Ovary (tissue), 9 donors: ENCODE data around the gene SCD. TPM values are rescaled to one million over a fixed set of nuclear protein-coding genes. Genes with fewer than 3 reads are reported as not detected.

Experiments
- DNase-seq, 5 donors: peaks; one replicate each; pipeline ENCODE4 v3.0.0-alpha.2; 2019 to 2020
- H3K27ac ChIP-seq, 2 donors: fragments of 200-600 bp; one replicate each; pipeline versions ENCODE4 v1.5.1 to v1.8.0; 2019 to 2022
- H3K27me3 ChIP-seq: fragments of 200-600 bp; one replicate; pipeline ENCODE4 v1.8.0; 2022
- H3K36me3 ChIP-seq: fragments of 200-600 bp; sonication (generic); one replicate; pipeline ENCODE4 v1.5.1; 2019
- H3K4me1 ChIP-seq: one replicate; pipeline ENCODE4 v1.8.1; 2013; ENCODE audit warnings: mild to moderate bottlenecking, moderate library complexity; ENCODE audit not compliant: insufficient read depth
- H3K4me3 ChIP-seq: fragments of 200-600 bp; sonication (generic); one replicate; pipeline ENCODE4 v1.5.1; 2017
- H3K9me3 ChIP-seq, 2 donors: fragments of 200-600 bp in 1 of 2; sonication (generic) in 1 of 2; one replicate each; pipeline versions ENCODE4 v1.5.1 to v1.8.1; 2013 to 2019; ENCODE audit warnings: mild to moderate bottlenecking in 1 of 2, moderate library complexity in 1 of 2
- CTCF ChIP-seq, 3 donors: fragments of 450-650 bp in 2 of 3; fragments of 200-600 bp in 1 of 3; IDR thresholded peaks; one replicate each; pipeline versions ENCODE4 v1.5.1 to v1.8.0; 2016 to 2022; ENCODE audit warnings: antibody characterized with exemption in 3 of 3, mild to moderate bottlenecking in 1 of 3
- EP300 ChIP-seq: sonication (generic); formaldehyde crosslinking; IDR thresholded peaks from one replicate; pipeline ENCODE4 v1.6.1; 2017; ENCODE audit warnings: antibody characterized with exemption
- POLR2A ChIP-seq: fragments of 450-650 bp; IDR thresholded peaks from one replicate; pipeline ENCODE4 v1.6.1; 2017; ENCODE audit warnings: antibody characterized with exemption, mild to moderate bottlenecking, moderate library complexity
- WGBS, 3 donors: extraction: QIAGEN DNeasy Blood & Tissue Kit in 1 of 3; methylation state at CpG; one replicate each; pipeline versions ENCODE4 v1.1.5 to v1.1.7; 2013 to 2017; 5-methylcytosine and 5-hydroxymethylcytosine counted together
- intact Hi-C, 4 donors: fragments of 100-400 bp; cut with DNase I; formaldehyde crosslinking; loops; one replicate each; pipeline versions ENCODE4 v1.11.0 to v1.15.1; 2022 to 2023
- polyA plus RNA-seq, 2 donors: library from polyadenylated mRNA; stranded (reverse); fragments of 200-250 nt in 1 of 2; fragments of 350-450 nt in 1 of 2; fragmentation: Illumina TruSeq in 1 of 2; extraction: RNeasy Lipid Tissue Mini Kit (QIAGEN cat#74804) in 1 of 2; gene quantifications; one replicate each; pipeline ENCODE4 v1.2.3, GENCODE V29; 2013 to 2014
- small RNA-seq: library from RNA; depleted of rRNA; stranded (forward); fragments of <200 nt; gene quantifications from one replicate; pipeline ENCODE3, GENCODE V24; 2016
- total RNA-seq, 7 donors: library from RNA; depleted of rRNA in 2 of 7; stranded (reverse); fragments of >200 nt in 2 of 7; fragmentation: NEBNext Ultra II Directional in 3 of 7; extraction: Animal tissue kit (Norgen Biotek cat#: 25700) in 3 of 7; gene quantifications; one replicate each; pipeline versions ENCODE4 v1.1.0 to v1.2.4, GENCODE V29; 2016 to 2023
- donor health status: DM: no; HTN: no; CAD: no; lungs with moderate emphysema.
- donor health status: DM: no; HTN: no; CAD: no.
- donor health status: Bipolar disorder and iron deficiency.
- donor health status: DM: yes; HTN: yes; CAD: no.
- donor health status: DM: no; HTN: no; CAD: no.
- donor health status: DM: yes; HTN: yes; CAD: no.

Gene SCD
- total and polyA plus RNA-seq, 9 donors: 21.1 to 302 (median 72.7) TPM

GRCh38 chr10:100403734-100404133 is 56.7 kb downstream of the SCD start:
- no peak overlapping the region for H3K27ac ChIP-seq
- peak in 2 of 5 donors; percentile 52 to 54 for DNase-seq
- H3K27me3 ChIP-seq: no peaks in the 10 kb centered on the region
- H3K4me3 ChIP-seq: no peak overlapping the region
- no peak for TF ChIP-seq CTCF (IDR thresholded peaks at IDR 0.05)
- no peaks in the 10 kb centered on the region for H3K36me3 ChIP-seq
- WGBS, 3 donors: 48 to 74% (median 53%) methylated on average over 3 of the region's 3 CpGs
- no peaks in the 10 kb centered on the region for H3K9me3 ChIP-seq
- intact Hi-C loops: no loop called here
- peaks cover 4% of the 10 kb centered on the region for H3K4me1 ChIP-seq

GRCh38 chr10:100413173-100413572 is 66.1 kb downstream of the SCD start:
- TF ChIP-seq CTCF (IDR thresholded peaks at IDR 0.05) (no peak), EP300 (no peak), POLR2A (no peak)
- no peaks in the 10 kb centered on the region for H3K27me3 ChIP-seq
- intact Hi-C loops: no loop called here
- DNase-seq: no peak
- no peaks in the 10 kb centered on the region for H3K4me1 ChIP-seq
- no peak overlapping the region for H3K4me3 ChIP-seq
- no peaks in the 10 kb centered on the region for H3K36me3 ChIP-seq
- no peak overlapping the region for H3K27ac ChIP-seq
- H3K9me3 ChIP-seq: no peaks in the 10 kb centered on the region
- 69 to 74% (median 71%) methylated on average over 3 of the region's 3 CpGs for WGBS, 3 donors

Small RNA genes within 50 kb of the gene (small RNA-seq; reads per million reads assigned to genes)
- not detected for gene RF00019

Other genes starting within 250 kb of the SCD start
- 10 to 100 TPM; 10.7 to 26.5 (median 24.6) TPM for gene ERLIN1, start 161.2 kb upstream of the SCD start, total RNA-seq
- 10 to 100 TPM; 17.9 to 55.2 TPM for gene ERLIN1, start 161.2 kb upstream of the SCD start, polyA plus RNA-seq
- gene CHUK, start 117.6 kb upstream of the SCD start, total RNA-seq: 10 to 100 TPM; 11.3 to 18.6 (median 13.4) TPM
- 10 to 100 TPM in 1 of 2 donors, 1 to 10 TPM in 1; 7.0 to 11.4 TPM for gene CHUK, start 117.6 kb upstream of the SCD start, polyA plus RNA-seq
- gene CWF19L1, start 79.6 kb upstream of the SCD start, total RNA-seq: 10 to 100 TPM; 17.1 to 24.6 (median 20.5) TPM
- 10 to 100 TPM; 18.7 to 22.0 TPM for gene CWF19L1, start 79.6 kb upstream of the SCD start, polyA plus RNA-seq
- 10 to 100 TPM; 14.4 to 34.4 (median 24.6) TPM for gene BLOC1S2, start 60.6 kb upstream of the SCD start, total RNA-seq
- gene BLOC1S2, start 60.6 kb upstream of the SCD start, polyA plus RNA-seq: 10 to 100 TPM; 22.5 to 24.7 TPM
- 1 to 10 TPM in 1 of 7 donors, not detected in 6; 2.2 TPM for gene PKD2L1, start 17.0 kb upstream of the SCD start, total RNA-seq
- gene PKD2L1, start 17.0 kb upstream of the SCD start, polyA plus RNA-seq: 1 to 10 TPM in 1 of 2 donors, under 1 TPM in 1; 0.02 to 2.5 TPM
- gene WNT8B, start 115.8 kb downstream of the SCD start, total RNA-seq: under 1 TPM in 3 of 7 donors, not detected in 4; 0.13 to 0.36 (median 0.34) TPM
- gene WNT8B, start 115.8 kb downstream of the SCD start, polyA plus RNA-seq: under 1 TPM in 1 of 2 donors, not detected in 1; 0.06 TPM
- gene SEC31B, start 172.6 kb downstream of the SCD start, total RNA-seq: 10 to 100 TPM in 4 of 7 donors, 1 to 10 TPM in 3; 6.6 to 14.1 (median 10.9) TPM
- gene SEC31B, start 172.6 kb downstream of the SCD start, polyA plus RNA-seq: 1 to 10 TPM; 6.1 to 8.1 TPM
- 100 to 1,000 TPM in 6 of 7 donors, 10 to 100 TPM in 1; 99.4 to 156 (median 150) TPM for gene NDUFB8, start 182.6 kb downstream of the SCD start, total RNA-seq
- gene NDUFB8, start 182.6 kb downstream of the SCD start, polyA plus RNA-seq: 100 to 1,000 TPM; 162 to 262 TPM
- gene HIF1AN, start 188.7 kb downstream of the SCD start, total RNA-seq: 10 to 100 TPM in 6 of 7 donors, 1 to 10 TPM in 1; 6.3 to 50.0 (median 40.1) TPM
- gene HIF1AN, start 188.7 kb downstream of the SCD start, polyA plus RNA-seq: 10 to 100 TPM in 1 of 2 donors, 1 to 10 TPM in 1; 9.9 to 60.2 TPM